K562 (cell line): ENCODE measurements around the gene RHOF. TPM values are rescaled to one million over a fixed set of nuclear protein-coding genes. Genes with fewer than 3 reads are reported as not detected.

ENCODE experiments used
- AFF4 ChIP-seq: sonication (generic); formaldehyde crosslinking; IDR thresholded peaks from 2 replicates; pipeline ENCODE4 v1.8.0; 2023; ENCODE audit warnings: mild to moderate bottlenecking, missing genetic modification reagents
- CC2D1A ChIP-seq: fragments of 450-650 bp; IDR thresholded peaks from 2 replicates; pipeline ENCODE4 v1.6.1; 2017; ENCODE audit warnings: mild to moderate bottlenecking
- CTBP1 ChIP-seq: fragments of 450-650 bp; IDR thresholded peaks from 2 replicates; pipeline ENCODE4 v1.6.1; 2016; ENCODE audit warnings: borderline replicate concordance
- CUX1 ChIP-seq: fragments of 200-800 bp; sonication (Bioruptor generic); IDR thresholded peaks from 2 replicates; pipeline ENCODE4 v1.6.1; 2016; ENCODE audit warnings: missing genetic modification characterization, missing compliant biosample characterization
- GATAD2A ChIP-seq: fragments of 450-650 bp; IDR thresholded peaks from 2 replicates; pipeline ENCODE4 v1.6.1; 2017
- HDGF ChIP-seq: fragments of 450-650 bp; IDR thresholded peaks from 2 replicates; pipeline ENCODE4 v1.6.1; 2016
- KDM5B ChIP-seq: fragments of 200-600 bp; sonication (generic); IDR thresholded peaks from 2 replicates; pipeline ENCODE4 v1.6.1; 2012; ENCODE audit warnings: low read depth, mild to moderate bottlenecking, moderate library complexity, low read length, control low read depth, inconsistent platforms; ENCODE audit not compliant: insufficient replicate concordance
- MTF1 ChIP-seq: fragments of 250-450 bp; sonication (Bioruptor Pico); IDR thresholded peaks from 2 replicates; pipeline ENCODE4 v1.9.0; 2021; ENCODE audit warnings: moderate library complexity, mild to moderate bottlenecking, inconsistent platforms, borderline replicate concordance
- MYNN ChIP-seq, 2 experiments: sonication (generic); formaldehyde crosslinking in 1 of 2; IDR thresholded peaks; 2 replicates each; pipeline versions ENCODE4 v1.5.0 to v1.6.1; 2016 to 2020; ENCODE audit warnings: antibody characterized with exemption in 1 of 2, missing genetic modification reagents in 1 of 2
- NUFIP1 ChIP-seq: fragments of 450-650 bp; IDR thresholded peaks from 2 replicates; pipeline ENCODE4 v1.6.1; 2018; ENCODE audit not compliant: partially characterized antibody
- PREB ChIP-seq: sonication (generic); formaldehyde crosslinking; IDR thresholded peaks from 2 replicates; pipeline ENCODE4 v1.8.1; 2023; ENCODE audit warnings: mild to moderate bottlenecking, missing genetic modification reagents
- RB1 ChIP-seq: fragments of 450-650 bp; IDR thresholded peaks from 2 replicates; pipeline ENCODE4 v1.6.1; 2017; ENCODE audit warnings: low read depth, mild to moderate bottlenecking
- SRF ChIP-seq, 2 experiments: fragments of 250-450, 450-650 bp in 1 of 2; sonication (Bioruptor Pico) in 1 of 2; sonication (generic) in 1 of 2; formaldehyde crosslinking; IDR thresholded peaks; 2 replicates each; pipeline versions ENCODE4 v1.5.0 to v1.5.1; 2020 to 2022; ENCODE audit warnings: mild to moderate bottlenecking in 1 of 2, missing genetic modification reagents in 1 of 2
- STAG1 ChIP-seq: sonication (generic); formaldehyde crosslinking; IDR thresholded peaks from 2 replicates; pipeline ENCODE4 v1.5.0; 2020; ENCODE audit warnings: missing genetic modification reagents, borderline replicate concordance
- TFAM ChIP-seq: fragments of 250-450 bp; sonication (Bioruptor Pico); conservative IDR thresholded peaks from 2 replicates; pipeline ENCODE4 v1.5.0; 2021; ENCODE audit warnings: mild to moderate bottlenecking, moderate library complexity
- TOE1 ChIP-seq, 2 experiments: fragments of 450-650 bp in 1 of 2; sonication (generic) in 1 of 2; formaldehyde crosslinking in 1 of 2; IDR thresholded peaks; 2 replicates each; pipeline versions ENCODE4 v1.7.1 to v1.8.0; 2016 to 2022; ENCODE audit warnings: borderline replicate concordance in 2 of 2, mild to moderate bottlenecking in 2 of 2, antibody characterized with exemption in 1 of 2, inconsistent platforms in 1 of 2, low read depth in 1 of 2, missing genetic modification reagents in 1 of 2, moderate library complexity in 1 of 2
- ZNF212 ChIP-seq: fragments of 450-650 bp; formaldehyde crosslinking; IDR thresholded peaks from 2 replicates; pipeline ENCODE4 v1.4.0; 2020; ENCODE audit warnings: mild to moderate bottlenecking
- polyA plus RNA-seq, 8 experiments: library from polyadenylated mRNA; depleted of rRNA in 4 of 8; stranded (reverse) in 5 of 8; unstranded in 3 of 8; fragments of >200 nt; fragmentation: Nextera tagmentation in 2 of 8; fragmentation: Illumina TruSeq in 1 of 8; extraction: Ambion mirVana in 2 of 8; extraction: Trizol in 1 of 8; gene quantifications; 2 replicates each; pipeline versions ENCODE4 v1.2.1 to v1.2.3, GENCODE V29; 2011 to 2014; ENCODE audit warnings: inconsistent platforms in 1 of 8, missing spikeins in 1 of 8
- total RNA-seq, 7 experiments: library from RNA; depleted of rRNA in 6 of 7; stranded (reverse); fragments of >200 nt in 6 of 7; fragmentation: Illumina TruSeq in 2 of 7; extraction: Trizol in 2 of 7; gene quantifications; 2 replicates each; pipeline versions ENCODE4 v1.2.1 to v1.2.3, GENCODE V29; 2011 to 2021; ENCODE audit warnings: low replicate concordance in 1 of 7

The RHOF gene
- total and polyA plus RNA-seq, 9 of the 15 experiments (the other 6 are each of a cell fraction or from before 2014, with no cell fraction given) = 0.13 to 10.1 (median 4.0) TPM

DNA sequence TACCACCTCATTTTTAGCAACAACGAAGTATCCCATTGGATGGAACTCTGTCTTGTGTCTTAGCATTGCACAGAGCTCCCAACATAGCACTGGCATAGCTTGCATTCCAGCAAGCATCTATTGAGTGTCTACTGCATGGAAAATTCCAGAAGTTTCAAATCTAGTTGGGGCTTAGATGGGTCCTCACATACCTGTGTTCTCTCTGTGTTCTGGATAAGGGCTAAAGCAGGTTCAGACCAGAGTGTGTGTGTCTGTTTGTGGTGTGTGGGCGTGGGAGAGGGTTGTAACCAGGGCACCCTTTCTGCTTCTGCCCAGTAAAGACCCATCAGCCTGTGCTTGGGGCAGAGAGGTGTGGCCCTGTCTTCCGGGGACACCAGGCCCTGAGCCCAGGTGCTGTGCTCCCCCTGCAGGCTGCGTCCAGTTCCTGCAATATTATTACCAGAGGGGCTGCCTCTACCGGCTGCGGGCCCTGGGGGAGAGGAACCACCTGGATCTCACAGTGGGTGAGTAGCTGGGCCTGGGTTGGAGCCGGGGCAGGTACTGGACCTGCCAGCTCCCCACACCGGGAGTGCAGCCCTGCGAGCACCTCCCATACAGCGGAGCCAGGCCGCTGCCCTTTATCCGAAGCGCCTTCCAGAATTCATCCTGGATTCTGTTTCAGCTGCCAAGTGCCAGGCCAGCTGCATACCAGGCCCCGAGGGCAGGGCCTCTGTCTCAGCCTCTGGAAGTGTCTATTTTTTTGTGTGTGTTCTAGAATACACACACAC, 20.3 kb downstream of the RHOF start (continued):
- TF ChIP-seq CTBP1 (peak; percentile 54; the same call in 1 of the 2 replicates), KDM5B (no peak), HDGF (peak; percentile 81; the same call in 1 of the 2 replicates), AFF4 (CRISPR knock-in tag) (no peak), NUFIP1 (no peak), PREB (CRISPR knock-in tag) (no peak), CC2D1A (peak; percentile 85), RB1 (peak; percentile 80), CUX1 (CRISPR knock-in tag) (no peak), TFAM (CRISPR knock-in tag) (no peak), GATAD2A (0 out of 2 replicates have a peak, but pooled peaks have one; percentile 24), MTF1 (no peak), TOE1 (IDR thresholded peaks at IDR 0.05; ENCODE audit: borderline replicate concordance) (no peak), TOE1 (CRISPR knock-in tag; IDR thresholded peaks at IDR 0.05; ENCODE audit: borderline replicate concordance, low read depth) (no peak), STAG1 (peak; percentile 93; the same call in 1 of the 2 replicates), SRF (CRISPR knock-in tag; IDR thresholded peaks at IDR 0.05) (no peak), MYNN (IDR thresholded peaks at IDR 0.05) (no peak), MYNN (CRISPR knock-in tag; IDR thresholded peaks at IDR 0.05) (no peak), ZNF212 (CRISPR knock-in tag) (no peak)
